Upper lobe of right lung (tissue), 1 donor: ENCODE results near the gene PDGFRB. TPM values are rescaled to one million over a fixed set of nuclear protein-coding genes. Genes with fewer than 3 reads are reported as not detected.

Experiments
- ATAC-seq: fragments of 200-7000 bp; cut with Tn5 transposase; one replicate; pipeline ENCODE4 v1.9.1; 2020; ENCODE audit warnings: mild to moderate bottlenecking, moderate library complexity
- DNase-seq: peaks from one replicate; pipeline ENCODE4 v3.0.0-alpha.2; 2020
- H3K27ac ChIP-seq: fragments of 200-600 bp; one replicate; pipeline ENCODE4 v1.8.0; 2022
- H3K27me3 ChIP-seq: fragments of 200-600 bp; one replicate; pipeline ENCODE4 v1.8.0; 2022; ENCODE audit warnings: mild to moderate bottlenecking
- H3K36me3 ChIP-seq: fragments of 200-600 bp; one replicate; pipeline ENCODE4 v1.8.0; 2022
- H3K4me1 ChIP-seq: fragments of 200-600 bp; one replicate; pipeline ENCODE4 v1.8.0; 2022
- H3K4me3 ChIP-seq: fragments of 200-600 bp; one replicate; pipeline ENCODE4 v1.8.0; 2022; ENCODE audit warnings: mild to moderate bottlenecking
- H3K9me3 ChIP-seq: fragments of 200-600 bp; one replicate; pipeline ENCODE4 v1.8.0; 2022
- intact Hi-C: fragments of 100-400 bp; cut with DNase I; formaldehyde crosslinking; loops from one replicate; pipeline ENCODE4 v1.11.0; 2022
- total RNA-seq: library from RNA; stranded (reverse); fragmentation: NEBNext Ultra II Directional; extraction: Animal tissue kit (Norgen Biotek cat#: 25700); gene quantifications from one replicate; pipeline ENCODE4 v1.2.1, GENCODE V29; 2021
- TF ChIP-seq, protein P1 (sequence below): fragments of 200-600 bp; IDR thresholded peaks from one replicate; pipeline ENCODE4 v1.8.0; 2022; ENCODE audit warnings: antibody characterized with exemption
- donor health status: DM: no; HTN: yes; CAD: no; lungs with severe emphysema.

PDGFRB gene
- total RNA-seq, 1 donor from 2014 or later, result 120 TPM

DNA sequence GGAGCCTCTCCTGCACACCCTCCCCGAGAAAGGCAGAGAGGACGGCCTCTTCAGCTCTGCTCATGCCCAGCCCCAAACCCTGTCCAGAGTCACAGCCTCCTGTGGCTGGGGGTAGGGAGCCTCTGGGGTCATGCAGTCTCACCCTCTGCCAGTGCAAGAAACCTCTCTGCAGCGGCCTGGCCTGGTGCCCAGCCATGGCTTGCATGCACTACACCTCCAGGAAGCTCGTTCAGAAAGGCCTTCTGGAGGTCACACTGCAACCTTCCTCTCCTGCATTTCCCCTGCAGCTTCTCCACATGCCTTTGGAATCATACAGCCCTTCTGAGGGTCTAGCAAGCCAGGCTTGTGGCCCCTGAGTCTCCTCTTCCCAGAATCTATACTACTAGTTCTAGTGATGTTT, 87.2 kb downstream of the PDGFRB start:
- no peak overlapping the region for H3K27ac ChIP-seq
- no peaks in the 10 kb centered on the region for H3K9me3 ChIP-seq
- no peak overlapping the region for H3K4me3 ChIP-seq
- TF ChIP-seq, protein P1, sequence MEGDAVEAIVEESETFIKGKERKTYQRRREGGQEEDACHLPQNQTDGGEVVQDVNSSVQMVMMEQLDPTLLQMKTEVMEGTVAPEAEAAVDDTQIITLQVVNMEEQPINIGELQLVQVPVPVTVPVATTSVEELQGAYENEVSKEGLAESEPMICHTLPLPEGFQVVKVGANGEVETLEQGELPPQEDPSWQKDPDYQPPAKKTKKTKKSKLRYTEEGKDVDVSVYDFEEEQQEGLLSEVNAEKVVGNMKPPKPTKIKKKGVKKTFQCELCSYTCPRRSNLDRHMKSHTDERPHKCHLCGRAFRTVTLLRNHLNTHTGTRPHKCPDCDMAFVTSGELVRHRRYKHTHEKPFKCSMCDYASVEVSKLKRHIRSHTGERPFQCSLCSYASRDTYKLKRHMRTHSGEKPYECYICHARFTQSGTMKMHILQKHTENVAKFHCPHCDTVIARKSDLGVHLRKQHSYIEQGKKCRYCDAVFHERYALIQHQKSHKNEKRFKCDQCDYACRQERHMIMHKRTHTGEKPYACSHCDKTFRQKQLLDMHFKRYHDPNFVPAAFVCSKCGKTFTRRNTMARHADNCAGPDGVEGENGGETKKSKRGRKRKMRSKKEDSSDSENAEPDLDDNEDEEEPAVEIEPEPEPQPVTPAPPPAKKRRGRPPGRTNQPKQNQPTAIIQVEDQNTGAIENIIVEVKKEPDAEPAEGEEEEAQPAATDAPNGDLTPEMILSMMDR, result no peak
- intact Hi-C loops, result no loop called here
- H3K4me1 ChIP-seq, result peaks cover 4% of the 10 kb centered on the region
- H3K36me3 ChIP-seq, result no peaks in the 10 kb centered on the region
- ATAC-seq (no peak), DNase-seq (peak; percentile 46)
- no peaks in the 10 kb centered on the region for H3K27me3 ChIP-seq

DNA sequence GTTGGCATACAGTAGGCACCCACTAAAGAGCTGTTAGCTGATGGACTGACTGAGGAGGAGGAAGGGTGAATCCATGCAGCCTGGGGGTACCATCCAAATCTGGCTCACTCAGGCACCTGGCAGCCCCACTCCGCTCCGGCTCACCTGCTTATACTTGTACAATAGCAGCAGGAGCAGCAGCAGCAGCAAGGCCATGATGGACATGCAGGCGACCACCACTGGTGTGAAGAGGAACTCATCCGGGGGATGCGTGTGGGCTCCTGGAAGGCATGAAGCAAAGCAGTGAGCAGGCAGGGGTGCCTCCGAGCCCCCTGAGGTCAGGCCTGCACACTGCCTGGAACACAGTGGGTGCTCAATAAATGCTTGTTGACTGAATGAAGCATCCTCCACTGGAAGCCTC, 87.6 kb downstream of the PDGFRB start:
- TF ChIP-seq, protein P1, result no peak
- H3K9me3 ChIP-seq, result no peaks in the 10 kb centered on the region
- DNase-seq, result peak; percentile 51
- intact Hi-C loops, result no loop called here
- H3K4me1 ChIP-seq, result peaks cover 4% of the 10 kb centered on the region
- H3K36me3 ChIP-seq, result no peaks in the 10 kb centered on the region
- no peak overlapping the region for H3K4me3 ChIP-seq
- ATAC-seq, result no peak
- no peaks in the 10 kb centered on the region for H3K27me3 ChIP-seq
- no peak overlapping the region for H3K27ac ChIP-seq

DNA sequence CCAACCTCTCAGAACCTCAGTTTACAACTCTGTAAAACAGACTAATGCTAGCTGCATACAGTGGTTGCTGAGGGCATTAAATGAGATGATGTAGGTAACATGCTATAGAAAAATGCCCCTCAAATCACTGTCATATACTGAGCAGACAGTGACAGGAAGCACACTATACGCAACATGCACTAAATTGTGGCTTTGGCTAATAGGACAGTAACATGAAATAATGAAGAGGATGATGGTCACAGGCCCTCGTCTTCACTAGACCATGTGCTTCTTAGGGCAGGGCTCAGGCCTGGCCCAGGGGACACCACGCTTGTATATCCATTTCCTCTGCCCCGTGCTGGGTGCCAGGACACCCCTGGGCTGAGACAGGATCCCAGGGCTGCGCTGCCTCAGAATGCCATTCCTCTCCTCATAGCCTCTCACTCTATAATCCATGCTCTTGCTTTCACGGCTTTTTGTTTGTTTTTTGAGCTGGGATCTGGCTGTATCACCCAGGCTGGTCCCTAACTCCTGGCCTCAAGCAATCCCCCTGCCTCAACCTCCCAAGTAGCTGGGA, 88.2 kb downstream of the PDGFRB start:
- peak; percentile 43 for DNase-seq
- Histone ChIP-seq H3K27ac (no peak overlapping the region), H3K9me3 (no peaks in the 10 kb centered on the region), H3K27me3 (no peaks in the 10 kb centered on the region), H3K4me3 (no peak overlapping the region), H3K4me1 (peaks cover 4% of the 10 kb centered on the region), H3K36me3 (no peaks in the 10 kb centered on the region)
- no peak for ATAC-seq
- TF ChIP-seq, protein P1, result no peak
- intact Hi-C loops, result no loop called here

DNA sequence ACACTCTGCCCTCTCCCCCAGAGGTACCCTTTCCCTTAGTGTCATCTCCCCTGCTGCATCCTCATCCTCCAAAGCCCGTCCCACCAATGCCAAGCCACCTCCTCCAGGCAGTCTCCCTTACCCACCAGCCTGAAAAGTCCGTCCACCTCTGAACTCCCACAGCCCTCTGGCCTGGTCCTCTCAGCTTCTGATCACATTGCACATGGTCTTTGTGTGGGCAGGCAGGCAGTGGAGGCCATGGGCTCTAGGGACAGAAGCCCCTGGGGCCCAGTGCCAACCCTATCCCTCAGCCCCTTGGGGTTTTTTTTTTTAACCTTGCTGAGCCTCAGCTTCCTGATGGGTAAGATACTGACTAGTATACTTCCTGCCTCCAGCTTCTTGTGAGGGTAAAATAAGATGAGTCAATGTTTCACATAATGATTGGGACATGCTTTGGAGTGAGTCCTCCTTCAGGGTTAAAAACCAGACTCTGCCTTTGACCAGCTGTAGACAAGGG, 88.7 kb downstream of the PDGFRB start:
- H3K27ac ChIP-seq, result no peak overlapping the region
- intact Hi-C loops, result no loop called here
- DNase-seq, result no peak
- H3K27me3 ChIP-seq, result no peaks in the 10 kb centered on the region
- TF ChIP-seq, protein P1, result no peak
- peaks cover 4% of the 10 kb centered on the region for H3K4me1 ChIP-seq
- no peaks in the 10 kb centered on the region for H3K36me3 ChIP-seq
- H3K4me3 ChIP-seq, result no peak overlapping the region
- H3K9me3 ChIP-seq, result no peaks in the 10 kb centered on the region
- peak; percentile 20 for ATAC-seq

DNA sequence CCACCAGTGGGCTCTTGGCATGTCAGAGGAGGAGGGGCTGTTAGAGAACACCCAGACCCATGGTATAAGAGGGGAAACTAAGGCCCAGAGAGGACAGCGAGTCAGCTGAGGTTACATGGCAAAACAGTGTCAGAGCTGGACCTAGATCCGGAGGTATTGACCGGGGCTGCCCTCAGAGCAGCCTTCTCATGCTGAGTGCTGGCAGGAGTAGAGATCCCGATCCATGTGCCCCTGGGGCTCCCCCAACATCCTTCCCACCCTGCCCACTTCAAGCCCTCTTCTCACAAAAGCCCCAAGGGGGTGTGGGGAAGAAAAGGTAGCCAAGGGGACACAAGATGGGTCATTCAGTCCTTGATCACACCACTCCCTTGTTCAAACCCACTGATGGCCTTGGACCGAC, 89.2 kb downstream of the PDGFRB start:
- Histone ChIP-seq H3K9me3 (no peaks in the 10 kb centered on the region), H3K36me3 (no peaks in the 10 kb centered on the region), H3K4me3 (no peak overlapping the region), H3K4me1 (peaks cover 4% of the 10 kb centered on the region), H3K27ac (no peak overlapping the region), H3K27me3 (no peaks in the 10 kb centered on the region)
- TF ChIP-seq, protein P1, result no peak
- no peak for ATAC-seq
- intact Hi-C loops, result no loop called here
- DNase-seq, result no peak

DNA sequence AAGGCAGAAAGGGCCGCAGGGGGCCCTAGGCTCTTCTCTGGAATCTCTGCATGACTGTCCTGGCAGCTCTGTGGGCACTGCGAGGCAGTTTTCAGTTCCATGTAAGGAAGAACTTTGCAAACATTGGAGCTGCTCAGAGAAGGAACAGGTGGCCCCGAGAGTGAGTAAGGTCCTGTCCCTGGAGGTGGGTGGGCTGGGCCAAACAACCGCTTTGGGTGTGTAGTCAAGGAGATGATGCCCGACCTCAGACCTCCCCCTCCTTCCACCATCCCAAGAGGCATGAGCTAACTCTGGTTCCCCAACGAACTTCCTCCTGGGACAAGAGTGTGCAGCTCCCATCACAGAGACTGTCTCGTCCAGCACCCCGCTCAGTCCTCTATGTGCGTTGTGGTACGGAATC, 89.8 kb downstream of the PDGFRB start:
- TF ChIP-seq, protein P1, result no peak
- H3K9me3 ChIP-seq, result no peaks in the 10 kb centered on the region
- H3K4me1 ChIP-seq, result peaks cover 4% of the 10 kb centered on the region
- no peaks in the 10 kb centered on the region for H3K36me3 ChIP-seq
- ATAC-seq (peak; percentile 74), DNase-seq (no peak)
- H3K4me3 ChIP-seq, result no peak overlapping the region
- peak overlapping the region; percentile 17 for H3K27ac ChIP-seq
- intact Hi-C loops, result no loop called here
- no peaks in the 10 kb centered on the region for H3K27me3 ChIP-seq
